ENCODE measurements around the gene SORT1.
"Not testable (repeated sequence)": the region's sequence is repeated elsewhere in the genome, so short reads cannot be mapped to it uniquely, and the experiment has no call there.

Gene SORT1

GRCh38 chr1:109379422-109379821, 18.3 kb downstream of the SORT1 start:
- no peak for DNase-seq

- DNase-seq: no peak
Observed at GRCh38 chr1:109377698-109378097, 20.0 kb downstream of the SORT1 start.

DNA sequence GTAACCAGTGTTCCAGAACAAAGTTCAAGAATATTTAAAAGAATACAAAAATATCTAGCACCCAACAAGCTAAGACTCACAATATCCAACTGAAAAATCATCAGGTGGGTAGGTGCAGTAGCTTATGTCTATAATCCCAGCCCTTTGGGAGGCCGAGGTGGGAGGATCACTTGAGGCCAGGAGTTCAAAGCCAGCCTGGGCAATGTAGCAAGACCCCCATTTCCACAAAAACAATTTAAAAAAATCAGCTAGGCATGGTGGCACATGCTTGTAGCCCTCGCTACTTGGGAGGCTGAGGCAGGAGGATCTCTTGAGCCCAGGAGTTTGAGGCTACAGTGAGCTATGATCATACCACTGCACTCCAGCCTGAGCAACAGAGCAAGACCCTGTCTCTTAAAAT, 24.0 kb downstream of the SORT1 start:
- DNase-seq: not testable (repeated sequence)

- DNase-seq: no peak
Observed at GRCh38 chr1:109373126-109373525, 24.6 kb downstream of the SORT1 start.

GRCh38 chr1:109372281-109372680, 25.4 kb downstream of the SORT1 start:
- no peak for DNase-seq

DNA sequence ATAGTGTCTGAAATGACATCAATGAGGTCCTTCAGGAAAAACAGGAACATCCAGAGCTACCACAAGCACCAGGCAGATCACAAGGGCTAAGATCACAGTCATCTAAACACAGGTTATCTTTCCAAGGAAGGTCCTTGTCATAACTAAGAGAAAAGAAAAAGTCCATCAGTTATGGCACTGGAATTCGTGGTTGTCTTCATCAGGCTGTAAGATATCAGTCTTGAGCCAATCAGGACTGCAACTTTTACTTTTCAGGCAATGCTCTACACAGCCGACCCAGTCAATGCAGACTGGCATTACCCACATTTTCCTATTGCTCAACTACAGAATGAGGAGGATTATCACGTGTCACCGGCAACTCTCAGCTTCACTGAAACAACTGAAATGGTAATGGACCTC, 26.4 kb downstream of the SORT1 start:
- DNase-seq: peak; percentile 8

DNA sequence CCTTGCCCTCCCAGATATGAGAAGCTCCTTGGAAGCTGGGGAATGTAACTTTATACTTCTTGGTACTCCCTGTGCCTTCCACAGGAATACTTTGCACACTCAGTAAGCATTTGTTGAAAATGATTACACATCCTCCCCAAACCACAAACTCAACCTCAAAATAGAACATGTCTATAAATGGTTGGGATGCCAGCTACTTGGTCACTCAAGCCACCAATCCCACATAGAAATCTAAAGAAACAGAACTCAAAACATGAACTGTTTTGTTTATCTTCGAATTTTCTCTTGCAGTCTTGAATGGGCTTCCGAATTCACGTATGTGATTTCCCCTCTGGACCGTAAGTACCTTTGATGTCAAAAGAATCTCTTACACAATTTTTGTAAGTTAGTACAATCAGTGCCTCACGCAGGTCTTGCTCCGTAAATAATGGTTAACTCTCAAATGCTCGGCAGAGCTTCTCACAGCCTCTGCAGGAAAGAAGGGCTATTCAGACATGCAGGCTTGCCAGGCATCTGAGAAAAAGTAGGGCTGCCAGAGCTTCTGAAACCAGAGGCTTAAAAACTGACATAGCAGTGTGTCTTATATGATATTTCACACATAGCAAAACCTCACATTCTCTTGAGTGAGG, 26.9 kb downstream of the SORT1 start:
- no peak for DNase-seq

DNA sequence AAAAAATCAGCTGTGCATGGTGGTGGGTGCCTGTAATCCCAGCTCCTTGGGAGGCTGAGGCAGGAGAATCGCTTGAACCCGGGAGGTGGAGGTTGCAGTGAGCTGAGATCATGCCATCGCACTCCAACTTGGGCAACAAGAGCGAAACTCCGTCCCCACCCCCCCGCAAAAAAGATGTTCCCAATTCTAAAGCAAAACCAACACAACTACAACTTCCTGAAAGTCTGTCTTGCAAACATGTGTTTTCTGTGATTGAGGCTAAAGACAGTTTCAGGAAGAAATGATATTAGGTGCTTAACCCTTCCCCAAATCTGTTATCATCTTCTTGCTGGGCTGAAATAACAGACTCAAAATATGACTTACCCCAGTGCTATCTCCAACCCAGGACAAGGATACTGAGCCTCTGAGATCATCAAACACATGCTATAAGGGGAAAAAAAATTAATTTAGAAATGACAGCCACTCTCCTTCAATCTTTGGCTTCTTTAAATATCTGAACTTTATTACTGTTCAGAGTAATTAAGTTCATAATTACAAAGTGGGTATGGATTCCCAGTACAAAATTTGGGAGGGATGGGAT, 28.5 kb downstream of the SORT1 start:
- DNase-seq: no peak

DNA sequence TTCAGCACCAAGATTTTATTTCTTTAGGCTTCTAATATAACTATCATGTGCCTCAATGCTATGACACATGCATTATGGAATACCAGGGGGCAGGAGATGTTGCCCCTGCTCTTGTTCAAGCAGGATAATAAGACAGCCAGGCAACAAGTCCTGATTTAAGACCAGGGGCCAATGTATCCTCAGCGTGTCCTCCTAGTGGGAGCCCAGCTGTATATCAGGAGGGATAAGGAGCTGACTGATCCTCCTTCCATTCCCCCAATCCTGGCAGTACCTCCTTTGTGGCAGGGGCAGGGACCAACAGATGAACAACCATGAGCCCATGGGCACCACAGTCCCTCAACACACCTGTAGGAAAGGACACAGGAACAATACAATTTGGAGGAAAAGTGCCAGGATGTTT, 29.3 kb downstream of the SORT1 start:
- DNase-seq: no peak

GRCh38 chr1:109367626-109368025, 30.1 kb downstream of the SORT1 start:
- DNase-seq: no peak

- DNase-seq: no peak
Observed at GRCh38 chr1:109365642-109366204, 32.0 kb downstream of the SORT1 start.

- DNase-seq: peak; percentile 7
Observed at GRCh38 chr1:109361649-109362048, 36.1 kb downstream of the SORT1 start.

DNA sequence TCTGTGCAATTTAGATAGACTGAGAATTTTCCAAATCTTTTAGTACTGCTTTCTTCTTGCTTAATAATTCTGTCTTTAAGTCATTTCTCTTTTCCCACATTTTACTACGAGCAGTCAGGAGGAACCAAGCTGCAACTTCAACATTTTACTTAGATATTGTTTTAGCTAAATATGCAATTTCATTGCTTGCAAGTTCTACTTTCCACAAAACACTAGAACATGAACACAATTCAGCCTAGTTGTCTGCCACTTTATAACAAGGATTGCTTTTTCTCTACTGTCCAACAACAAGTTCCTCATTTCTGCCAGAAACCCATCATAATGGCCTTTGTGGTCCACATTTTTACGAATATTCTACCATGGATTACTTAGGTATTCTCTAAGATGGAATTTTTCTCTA, 36.6 kb downstream of the SORT1 start:
- DNase-seq: no peak

GRCh38 chr1:109357616-109358015, 40.1 kb downstream of the SORT1 start:
- DNase-seq: no peak

DNA sequence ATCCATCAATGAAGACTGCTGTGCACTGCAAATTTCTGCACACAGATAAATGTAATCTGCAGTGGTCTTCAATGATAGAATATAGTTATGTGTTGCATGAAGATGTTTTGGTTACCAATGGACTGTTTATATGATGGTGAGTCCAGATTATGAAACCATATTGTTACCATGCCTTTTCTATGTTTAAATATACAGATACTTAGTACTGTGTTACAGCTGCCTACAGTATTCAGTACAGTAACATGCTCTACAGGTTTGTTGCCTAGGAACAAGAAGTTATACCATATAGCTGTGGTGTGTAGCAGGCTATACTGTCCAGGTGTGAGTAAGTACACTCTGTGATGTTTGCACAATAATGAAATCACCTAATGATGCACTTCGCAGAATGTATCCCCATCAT, 40.8 kb downstream of the SORT1 start:
- peak; percentile 58 for DNase-seq

- DNase-seq: no peak
Observed at GRCh38 chr1:109356505-109356904, 41.2 kb downstream of the SORT1 start.

- DNase-seq: no peak
Observed at GRCh38 chr1:109354929-109355328, 42.8 kb downstream of the SORT1 start.

- DNase-seq: no peak
Observed at GRCh38 chr1:109351457-109351856, 46.3 kb downstream of the SORT1 start.

DNA sequence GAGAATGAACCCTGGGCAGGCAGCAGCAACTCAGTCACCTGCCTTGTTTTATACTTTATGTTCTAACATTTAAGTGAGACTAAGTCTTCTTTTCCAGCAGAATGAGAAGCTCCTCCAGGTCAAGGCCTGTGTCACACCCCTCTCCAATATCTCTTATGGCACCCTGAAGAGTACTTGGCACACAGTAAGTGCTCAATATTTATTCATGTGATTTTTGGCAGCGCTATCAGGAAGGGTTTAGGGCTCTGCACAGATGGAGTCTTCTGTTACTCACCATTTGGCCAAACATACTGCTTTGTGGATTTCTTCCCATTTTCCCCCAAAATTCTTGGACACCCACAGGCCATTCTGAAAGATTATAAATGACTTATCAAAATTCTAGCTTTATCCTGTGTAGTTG, 47.1 kb downstream of the SORT1 start:
- no peak for DNase-seq

GRCh38 chr1:109350182-109350581, 47.5 kb downstream of the SORT1 start:
- no peak for DNase-seq

DNA sequence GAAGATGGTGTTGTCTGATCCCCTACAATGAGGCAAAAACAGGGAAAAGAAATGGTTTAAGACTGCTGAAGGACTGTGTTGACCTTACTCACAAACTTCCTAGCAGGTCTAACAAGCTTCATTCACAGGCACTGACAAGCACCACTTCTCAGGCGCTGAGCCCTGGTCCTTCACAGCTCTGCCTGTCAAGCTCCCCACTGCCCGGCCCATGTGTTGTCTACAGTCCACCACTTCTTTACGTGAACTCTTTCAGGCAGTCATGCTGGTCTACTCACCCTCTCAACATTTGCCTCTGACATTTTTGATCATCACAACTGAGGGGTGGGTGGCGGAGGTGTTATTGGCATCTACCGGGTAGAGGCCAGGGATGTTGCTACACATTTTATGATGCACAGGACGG, 50.2 kb downstream of the SORT1 start:
- no peak for DNase-seq

DNA sequence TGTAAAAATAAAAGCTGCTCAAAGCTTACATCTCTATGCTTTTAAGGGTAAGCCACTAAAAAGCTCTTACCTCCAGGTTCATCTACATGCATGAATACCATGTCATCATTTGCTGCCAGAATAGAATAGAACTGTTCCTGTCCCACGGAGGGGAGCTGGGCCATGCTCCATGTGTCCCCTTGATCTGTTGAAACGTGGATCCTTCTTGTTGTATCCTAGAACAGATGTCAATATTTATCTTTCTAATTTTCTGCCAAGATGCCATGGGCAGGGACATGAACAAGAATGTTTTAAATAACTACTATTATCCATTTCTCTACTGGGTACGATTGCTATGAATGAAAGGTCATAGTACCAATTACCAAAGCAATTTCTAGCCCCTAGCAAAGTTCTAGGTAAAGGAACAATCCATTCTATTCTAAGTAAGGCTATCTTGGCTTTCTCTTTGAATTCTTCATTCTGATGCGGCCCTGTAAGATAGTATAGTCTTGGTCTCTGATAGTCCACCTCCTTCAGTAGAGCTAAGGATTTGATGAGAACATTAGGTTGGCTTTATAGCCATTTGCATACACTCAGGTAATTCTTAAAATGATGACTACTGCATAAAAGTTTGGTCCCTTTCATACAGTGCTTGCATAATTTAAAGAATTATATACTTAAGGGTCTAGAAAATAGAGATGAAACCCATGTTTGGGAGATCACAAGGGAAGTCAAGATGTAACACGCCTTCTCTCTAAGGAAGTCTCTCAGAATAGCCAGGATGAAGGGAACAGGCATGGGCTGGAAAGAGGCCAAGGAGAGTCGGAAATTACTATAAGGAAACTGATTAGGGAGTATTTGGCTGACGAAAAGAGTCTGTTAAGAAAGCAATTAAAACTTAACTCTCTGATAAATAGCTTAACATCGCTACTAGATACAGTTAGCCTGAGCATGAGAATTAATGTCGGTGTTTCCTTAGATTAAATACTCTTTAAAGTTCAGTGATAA, 55.5 kb downstream of the SORT1 start:
- no peak for DNase-seq

DNA sequence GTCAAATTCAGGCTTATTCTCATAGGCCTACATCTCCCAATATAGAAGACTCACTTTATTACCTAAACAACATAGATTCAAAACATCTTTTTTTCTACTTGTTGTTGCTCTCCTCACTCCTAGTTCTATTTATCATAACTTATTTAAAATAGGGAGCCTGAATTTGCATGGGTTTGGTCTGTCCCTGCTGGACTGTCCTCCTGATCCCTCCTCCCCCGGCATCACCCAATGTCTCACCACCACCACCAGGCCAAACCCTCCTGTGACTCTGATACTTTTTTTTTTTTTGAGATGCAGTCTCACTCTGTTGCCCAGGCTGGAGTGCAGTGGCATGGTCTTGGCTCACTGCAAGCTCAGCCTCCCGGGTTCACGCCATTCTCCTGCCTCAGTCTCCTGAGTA, 59.1 kb downstream of the SORT1 start:
- no peak for DNase-seq

DNA sequence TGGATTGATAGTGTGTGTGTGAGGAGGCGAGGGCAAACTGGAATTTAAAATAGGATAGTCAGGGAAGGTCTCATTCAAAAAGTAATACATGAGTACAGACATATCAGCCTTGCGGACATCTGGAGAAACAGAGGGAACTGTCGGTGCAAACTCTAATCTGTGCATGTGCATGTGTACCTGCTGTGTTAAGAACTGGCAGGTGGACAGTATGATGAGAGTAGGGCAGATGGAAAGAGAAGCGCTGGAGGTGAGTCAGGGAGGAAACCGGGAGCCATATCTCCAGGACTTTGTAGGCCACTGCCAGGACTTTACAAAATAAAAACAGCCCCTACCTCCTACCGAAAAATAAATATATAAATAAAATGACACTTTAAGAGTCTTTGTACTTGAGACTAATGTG, 59.6 kb downstream of the SORT1 start:
- DNase-seq: no peak

Measured in DMS53 (cell line).